Left lobe of liver (tissue), 2 donors: ENCODE measurements around the gene RBFOX2. TPM values are rescaled to one million over a fixed set of nuclear protein-coding genes. Genes with fewer than 3 reads are reported as not detected.
"Not testable (repeated sequence)": the region's sequence is repeated elsewhere in the genome, so short reads cannot be mapped to it uniquely, and the experiment has no call there.

ENCODE experiments used
- ATAC-seq: fragments of 200-7000 bp; cut with Tn5 transposase; one replicate; pipeline ENCODE4 v1.9.1; 2020; ENCODE audit warnings: mild to moderate bottlenecking, moderate library complexity
- DNase-seq: peaks from one replicate; pipeline ENCODE4 v3.0.0-alpha.2; 2020; ENCODE audit warnings: low spot score
- total RNA-seq: library from RNA; stranded (reverse); gene quantifications from one replicate; pipeline ENCODE4 v1.2.1, GENCODE V29; 2021
- donor health status: DM: no; HTN: no; CAD: no; lungs with moderate emphysema.
- donor health status: DM: no; HTN: yes; CAD: no.

Gene RBFOX2
- total RNA-seq, 1 donor from 2014 or later: 25.5 TPM

- ATAC-seq (no peak), DNase-seq (no peak)
Observed at GRCh38 chr22:35792506-35792905, 236.1 kb downstream of the RBFOX2 start.

- not testable (repeated sequence) for DNase-seq
- peak; percentile 33 for ATAC-seq
Observed at GRCh38 chr22:35791788-35792187, 236.8 kb downstream of the RBFOX2 start.

- DNase-seq (no peak), ATAC-seq (no peak)
Observed at GRCh38 chr22:35785181-35785923, 243.3 kb downstream of the RBFOX2 start.

- ATAC-seq (no peak), DNase-seq (no peak)
Observed at GRCh38 chr22:35784633-35785032, 244.0 kb downstream of the RBFOX2 start.

GRCh38 chr22:35783943-35784614 is 244.5 kb downstream of the RBFOX2 start:
- ATAC-seq (no peak), DNase-seq (no peak)

- ATAC-seq (no peak), DNase-seq (no peak)
Observed at GRCh38 chr22:35782504-35782903, 246.1 kb downstream of the RBFOX2 start.

- ATAC-seq (no peak), DNase-seq (no peak)
Observed at GRCh38 chr22:35781898-35782297, 246.7 kb downstream of the RBFOX2 start.

GRCh38 chr22:35777335-35777975 is 251.2 kb downstream of the RBFOX2 start:
- no peak for ATAC-seq
- no peak for DNase-seq

- ATAC-seq (no peak), DNase-seq (no peak)
Observed at GRCh38 chr22:35775339-35775738, 253.3 kb downstream of the RBFOX2 start.

GRCh38 chr22:35769974-35770373 is 258.6 kb downstream of the RBFOX2 start:
- DNase-seq (no peak), ATAC-seq (no peak)

- DNase-seq (no peak), ATAC-seq (no peak)
Observed at GRCh38 chr22:35766654-35767580, 261.7 kb downstream of the RBFOX2 start.

GRCh38 chr22:35761037-35761436 is 267.6 kb downstream of the RBFOX2 start:
- DNase-seq (no peak), ATAC-seq (peak; percentile 64)

- ATAC-seq (no peak), DNase-seq (no peak)
Observed at GRCh38 chr22:35758394-35758793, 270.2 kb downstream of the RBFOX2 start.

GRCh38 chr22:35756722-35757121 is 271.9 kb downstream of the RBFOX2 start:
- DNase-seq (no peak), ATAC-seq (no peak)

GRCh38 chr22:35754761-35755160 is 273.9 kb downstream of the RBFOX2 start:
- DNase-seq: no peak
- ATAC-seq: no peak

GRCh38 chr22:35752863-35753189 is 275.8 kb downstream of the RBFOX2 start:
- no peak for DNase-seq

GRCh38 chr22:35752006-35752862 is 276.4 kb downstream of the RBFOX2 start:
- no peak for ATAC-seq

More at GRCh38 chr22:35752863-35753189, 275.8 kb downstream of the RBFOX2 start:
- no peak for ATAC-seq

GRCh38 chr22:35749808-35750207 is 278.8 kb downstream of the RBFOX2 start:
- ATAC-seq: no peak

More at GRCh38 chr22:35752006-35752862, 276.4 kb downstream of the RBFOX2 start:
- DNase-seq: no peak

GRCh38 chr22:35746946-35747703 is 281.5 kb downstream of the RBFOX2 start:
- ATAC-seq: peak; percentile 79
- no peak for DNase-seq

More at GRCh38 chr22:35749808-35750207, 278.8 kb downstream of the RBFOX2 start:
- DNase-seq: no peak
